Smooth muscle cell (in vitro differentiated cells): ENCODE data around the gene KRT6A. TPM values are rescaled to one million over a fixed set of nuclear protein-coding genes. Genes with fewer than 3 reads are reported as not detected.

ENCODE experiments used
- DNase-seq: peaks from one replicate; lab custom pipeline; 2025; ENCODE audit not compliant: unreplicated experiment; lab: John Stamatoyannopoulos, UW
- H2AFZ ChIP-seq: fragments of 200-600 bp; sonication (generic); 2 replicates; pipeline ENCODE4 v1.6.0; 2016; ENCODE audit warnings: antibody characterized with exemption, low read depth, mild to moderate bottlenecking
- H3F3A ChIP-seq: fragments of 200-600 bp; sonication (generic); 2 replicates; pipeline ENCODE4 v1.6.0; 2017; ENCODE audit warnings: antibody characterized with exemption, low read depth
- H3K27ac ChIP-seq: fragments of 200-600 bp; sonication (generic); 2 replicates; pipeline ENCODE4 v1.5.1; 2016; ENCODE audit warnings: low read depth, mild to moderate bottlenecking
- H3K27me3 ChIP-seq: fragments of 200-600 bp; sonication (generic); 2 replicates; pipeline ENCODE4 v1.6.1; 2016; ENCODE audit warnings: low read depth, mild to moderate bottlenecking
- H3K36me3 ChIP-seq: fragments of 200-600 bp; sonication (generic); 2 replicates; pipeline ENCODE4 v1.5.1; 2016; ENCODE audit warnings: low read depth
- H3K4me1 ChIP-seq: fragments of 200-600 bp; sonication (generic); 2 replicates; pipeline ENCODE4 v1.5.1; 2016; ENCODE audit warnings: low read depth
- H3K4me2 ChIP-seq: fragments of 200-600 bp; sonication (generic); 2 replicates; pipeline ENCODE4 v1.6.0; 2016; ENCODE audit warnings: mild to moderate bottlenecking
- H3K4me3 ChIP-seq: fragments of 200-600 bp; sonication (generic); 2 replicates; pipeline ENCODE4 v1.5.1; 2016; ENCODE audit warnings: mild to moderate bottlenecking
- H3K79me2 ChIP-seq: fragments of 200-600 bp; sonication (generic); 2 replicates; pipeline ENCODE4 v1.6.0; 2016; ENCODE audit warnings: low read depth, mild to moderate bottlenecking
- H3K9ac ChIP-seq: fragments of 200-600 bp; sonication (generic); 2 replicates; pipeline ENCODE4 v1.6.0; 2016; ENCODE audit warnings: low read depth
- H3K9me3 ChIP-seq: fragments of 200-600 bp; sonication (generic); replicated peaks from 2 replicates; pipeline ENCODE4 v1.5.1; 2016; ENCODE audit warnings: low read depth
- H4K20me1 ChIP-seq: fragments of 200-600 bp; sonication (generic); 2 replicates; pipeline ENCODE4 v1.6.0; 2016; ENCODE audit warnings: low read depth
- WGBS: methylation state at CpG from one replicate; pipeline ENCODE4 v1.1.7; 2016; ENCODE audit warnings: low lambda C conversion rate; 5-methylcytosine and 5-hydroxymethylcytosine counted together
- polyA plus RNA-seq: library from polyadenylated mRNA; unstranded; fragments of >200 nt; fragmentation: Nextera tagmentation; extraction: Ambion mirVana; gene quantifications from 2 replicates; pipeline ENCODE4 v1.2.1, GENCODE V29; 2016
- total RNA-seq: library from RNA; depleted of rRNA; stranded (reverse); fragments of >200 nt; gene quantifications from 2 replicates; pipeline ENCODE4 v1.2.3, GENCODE V29; 2014
- TF ChIP-seq, protein P1 (sequence below): fragments of 200-600 bp; sonication (generic); IDR thresholded peaks from 2 replicates; pipeline ENCODE4 v1.5.1; 2017; ENCODE audit warnings: borderline replicate concordance, mild to moderate bottlenecking, antibody characterized with exemption; ENCODE audit not compliant: insufficient read depth, poor library complexity, severe bottlenecking

KRT6A gene
- total and polyA plus RNA-seq, 2 experiments from 2014 or later: 460 to 1,128 TPM

- DNase-seq: no peak
- Histone ChIP-seq H3K9me3 (no peaks in the 10 kb centered on the region), H3F3A (no peaks in the 10 kb centered on the region), H3K4me2 (no peak overlapping the region), H3K4me1 (no peaks in the 10 kb centered on the region), H4K20me1 (no peaks in the 10 kb centered on the region), H3K9ac (no peak overlapping the region), H3K27ac (no peak overlapping the region), H3K36me3 (no peaks in the 10 kb centered on the region), H2AFZ (no peak overlapping the region), H3K27me3 (no peaks in the 10 kb centered on the region), H3K79me2 (no peaks in the 10 kb centered on the region), H3K4me3 (no peak overlapping the region)
- TF ChIP-seq, protein P1, sequence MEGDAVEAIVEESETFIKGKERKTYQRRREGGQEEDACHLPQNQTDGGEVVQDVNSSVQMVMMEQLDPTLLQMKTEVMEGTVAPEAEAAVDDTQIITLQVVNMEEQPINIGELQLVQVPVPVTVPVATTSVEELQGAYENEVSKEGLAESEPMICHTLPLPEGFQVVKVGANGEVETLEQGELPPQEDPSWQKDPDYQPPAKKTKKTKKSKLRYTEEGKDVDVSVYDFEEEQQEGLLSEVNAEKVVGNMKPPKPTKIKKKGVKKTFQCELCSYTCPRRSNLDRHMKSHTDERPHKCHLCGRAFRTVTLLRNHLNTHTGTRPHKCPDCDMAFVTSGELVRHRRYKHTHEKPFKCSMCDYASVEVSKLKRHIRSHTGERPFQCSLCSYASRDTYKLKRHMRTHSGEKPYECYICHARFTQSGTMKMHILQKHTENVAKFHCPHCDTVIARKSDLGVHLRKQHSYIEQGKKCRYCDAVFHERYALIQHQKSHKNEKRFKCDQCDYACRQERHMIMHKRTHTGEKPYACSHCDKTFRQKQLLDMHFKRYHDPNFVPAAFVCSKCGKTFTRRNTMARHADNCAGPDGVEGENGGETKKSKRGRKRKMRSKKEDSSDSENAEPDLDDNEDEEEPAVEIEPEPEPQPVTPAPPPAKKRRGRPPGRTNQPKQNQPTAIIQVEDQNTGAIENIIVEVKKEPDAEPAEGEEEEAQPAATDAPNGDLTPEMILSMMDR: no peak
- WGBS: 79% methylated on average over 18 of the region's 18 CpGs
Measured at GRCh38 chr12:52531566-52532300, 38.7 kb upstream of the KRT6A start.

DNA sequence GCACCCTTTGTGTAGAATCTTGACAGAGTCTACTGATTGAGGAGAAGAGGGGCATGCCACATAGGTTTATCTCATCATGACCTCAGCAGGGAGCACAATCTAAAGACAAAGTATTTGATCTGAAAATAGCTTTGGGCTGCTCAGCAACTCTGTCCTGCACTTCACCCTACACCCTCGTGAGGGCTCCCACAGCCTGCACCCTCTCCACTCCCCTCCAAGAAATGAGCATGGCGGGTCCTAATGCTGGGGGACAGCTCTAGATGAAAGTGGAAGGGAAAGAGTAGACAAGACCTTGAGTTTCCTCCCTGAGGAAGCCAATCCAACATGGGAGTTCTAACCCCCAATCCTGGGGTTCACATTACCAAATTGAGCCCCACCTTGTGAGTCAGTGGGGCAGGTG lies 37.8 kb upstream of the KRT6A start:
- Histone ChIP-seq H3K9ac (no peak overlapping the region), H3K4me1 (no peaks in the 10 kb centered on the region), H3K4me3 (no peak overlapping the region), H4K20me1 (no peaks in the 10 kb centered on the region), H3K4me2 (no peak overlapping the region), H3K27me3 (no peaks in the 10 kb centered on the region), H3K79me2 (no peaks in the 10 kb centered on the region), H3K9me3 (no peaks in the 10 kb centered on the region), H3K36me3 (no peaks in the 10 kb centered on the region), H3K27ac (no peak overlapping the region), H3F3A (no peaks in the 10 kb centered on the region), H2AFZ (no peak overlapping the region)
- TF ChIP-seq, protein P1: no peak
- WGBS: 92% methylated on average over 2 of the region's 2 CpGs
- no peak for DNase-seq

GRCh38 chr12:52530366-52530765 lies 37.3 kb upstream of the KRT6A start:
- no peak overlapping the region for H3K4me3 ChIP-seq
- H3K4me1 ChIP-seq: no peaks in the 10 kb centered on the region
- H3K27me3 ChIP-seq: no peaks in the 10 kb centered on the region
- 80% methylated on average over 2 of the region's 2 CpGs for WGBS
- H3K79me2 ChIP-seq: no peaks in the 10 kb centered on the region
- H2AFZ ChIP-seq: no peak overlapping the region
- H3K9me3 ChIP-seq: no peaks in the 10 kb centered on the region
- no peak for DNase-seq
- no peaks in the 10 kb centered on the region for H4K20me1 ChIP-seq
- H3K27ac ChIP-seq: no peak overlapping the region
- no peaks in the 10 kb centered on the region for H3F3A ChIP-seq
- no peaks in the 10 kb centered on the region for H3K36me3 ChIP-seq
- no peak overlapping the region for H3K9ac ChIP-seq
- no peak overlapping the region for H3K4me2 ChIP-seq
- TF ChIP-seq, protein P1: no peak

DNA sequence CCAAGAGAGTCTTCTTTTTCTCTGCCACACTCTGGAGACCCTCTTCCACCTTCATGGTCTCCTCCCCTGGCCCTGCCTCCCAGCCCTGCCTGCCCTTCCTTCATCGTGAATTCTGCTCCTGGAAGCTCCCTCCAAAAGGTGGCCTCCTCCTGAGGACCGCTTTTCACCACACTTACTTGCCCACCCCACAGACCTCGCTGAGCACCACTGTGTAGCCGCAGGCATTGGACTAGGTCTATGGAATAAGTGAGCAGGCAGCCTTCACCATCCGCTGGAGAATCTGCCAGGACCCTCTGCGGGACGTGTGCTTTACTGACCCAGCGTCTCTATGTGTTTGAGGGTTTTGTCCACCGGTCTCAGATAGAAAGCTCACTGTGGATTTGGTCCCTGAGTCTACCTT lies 36.8 kb upstream of the KRT6A start:
- Histone ChIP-seq H2AFZ (no peak overlapping the region), H3K4me1 (no peaks in the 10 kb centered on the region), H3K4me3 (no peak overlapping the region), H3K27ac (no peak overlapping the region), H3K79me2 (no peaks in the 10 kb centered on the region), H3F3A (no peaks in the 10 kb centered on the region), H3K9me3 (no peaks in the 10 kb centered on the region), H3K36me3 (no peaks in the 10 kb centered on the region), H3K4me2 (no peak overlapping the region), H3K9ac (no peak overlapping the region), H4K20me1 (no peaks in the 10 kb centered on the region), H3K27me3 (no peaks in the 10 kb centered on the region)
- TF ChIP-seq, protein P1: no peak
- DNase-seq: no peak
- 96% methylated on average over 9 of the region's 9 CpGs for WGBS
